CD1c-positive myeloid dendritic cell (primary cell): ENCODE measurements around the gene RBM8A.
"Not testable (repeated sequence)": the region's sequence is repeated elsewhere in the genome, so short reads cannot be mapped to it uniquely, and the experiment has no call there.

Experiments
- DNase-seq: peaks from one replicate; pipeline ENCODE4 v3.0.0-alpha.2; 2016; ENCODE audit errors: extremely low spot score

RBM8A gene

GRCh38 chr1:145956781-145957442 lies 29.6 kb upstream of the RBM8A start:
- peak; percentile 12 for DNase-seq

- no peak for DNase-seq
These were observed 29.1 kb upstream of the RBM8A start for GRCh38 chr1:145956361-145956760.

- no peak for DNase-seq
These were observed 28.2 kb upstream of the RBM8A start for GRCh38 chr1:145955436-145955835.

GRCh38 chr1:145953861-145954260 lies 26.6 kb upstream of the RBM8A start:
- no peak for DNase-seq

GRCh38 chr1:145952903-145953302 lies 25.6 kb upstream of the RBM8A start:
- no peak for DNase-seq

- DNase-seq, result no peak
These were observed 24.2 kb upstream of the RBM8A start for GRCh38 chr1:145951526-145951925.

- DNase-seq, result no peak
These were observed 21.9 kb upstream of the RBM8A start for GRCh38 chr1:145949219-145949618.

- no peak for DNase-seq
These were observed 20.3 kb upstream of the RBM8A start for GRCh38 chr1:145947551-145947950.

- no peak for DNase-seq
These were observed 19.2 kb upstream of the RBM8A start for GRCh38 chr1:145946477-145946986.

GRCh38 chr1:145944532-145944931 lies 17.2 kb upstream of the RBM8A start:
- no peak for DNase-seq

- no peak for DNase-seq
These were observed 15.6 kb upstream of the RBM8A start for GRCh38 chr1:145942871-145943270.

- no peak for DNase-seq
These were observed 15.1 kb upstream of the RBM8A start for GRCh38 chr1:145942405-145942804.

GRCh38 chr1:145937436-145937835 lies 10.2 kb upstream of the RBM8A start:
- no peak for DNase-seq

GRCh38 chr1:145936247-145936646 lies 9.0 kb upstream of the RBM8A start:
- no peak for DNase-seq

- DNase-seq, result no peak
These were observed 8.4 kb upstream of the RBM8A start for GRCh38 chr1:145935708-145936107.

GRCh38 chr1:145932522-145933009 lies 5.3 kb upstream of the RBM8A start:
- peak; percentile 20 for DNase-seq

GRCh38 chr1:145927916-145928643 lies 796 bp upstream of the RBM8A start:
- no peak for DNase-seq

GRCh38 chr1:145926686-145927062 lies 610 bp downstream of the RBM8A start:
- DNase-seq, result no peak

GRCh38 chr1:145922266-145922665 lies 5.0 kb downstream of the RBM8A start:
- no peak for DNase-seq

GRCh38 chr1:145920297-145920696 lies 7.0 kb downstream of the RBM8A start:
- DNase-seq, result not testable (repeated sequence)

GRCh38 chr1:145918992-145919939 lies 8.0 kb downstream of the RBM8A start:
- peak; percentile 57 for DNase-seq
